GM21717 (cell line): ENCODE results near the gene DHX30.
"Not testable (repeated sequence)": the region's sequence is repeated elsewhere in the genome, so short reads cannot be mapped to it uniquely, and the experiment has no call there.

ENCODE experiments used
- ATAC-seq: cut with Tn5 transposase; IDR thresholded peaks from one replicate; pipeline ENCODE4 v1.9.1; 2021; ENCODE audit warnings: mild to moderate bottlenecking, moderate library complexity; ENCODE audit not compliant: unreplicated experiment

Gene DHX30

GRCh38 chr3:47874913-47875312 is 72.0 kb downstream of the DHX30 start:
- no peak for ATAC-seq

DNA sequence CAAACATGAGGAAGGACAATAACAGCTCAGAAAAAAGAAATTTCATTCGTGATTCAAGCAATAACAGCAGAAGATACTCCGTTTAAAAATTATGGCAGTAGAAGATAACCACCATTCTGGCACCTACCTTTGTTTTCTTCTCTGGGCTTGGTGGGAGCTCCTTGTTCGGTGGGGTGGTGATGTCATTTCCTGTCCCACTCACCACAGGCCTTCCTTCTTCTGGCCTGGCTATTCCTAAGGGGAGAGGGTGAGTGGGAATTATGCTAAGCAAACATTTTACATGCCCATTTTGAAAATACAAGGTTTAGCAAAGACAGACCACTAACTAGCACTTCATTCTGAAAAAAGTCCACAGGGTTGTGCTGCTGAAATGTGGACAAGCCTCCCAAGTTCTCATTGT is 74.4 kb downstream of the DHX30 start:
- ATAC-seq: no peak

DNA sequence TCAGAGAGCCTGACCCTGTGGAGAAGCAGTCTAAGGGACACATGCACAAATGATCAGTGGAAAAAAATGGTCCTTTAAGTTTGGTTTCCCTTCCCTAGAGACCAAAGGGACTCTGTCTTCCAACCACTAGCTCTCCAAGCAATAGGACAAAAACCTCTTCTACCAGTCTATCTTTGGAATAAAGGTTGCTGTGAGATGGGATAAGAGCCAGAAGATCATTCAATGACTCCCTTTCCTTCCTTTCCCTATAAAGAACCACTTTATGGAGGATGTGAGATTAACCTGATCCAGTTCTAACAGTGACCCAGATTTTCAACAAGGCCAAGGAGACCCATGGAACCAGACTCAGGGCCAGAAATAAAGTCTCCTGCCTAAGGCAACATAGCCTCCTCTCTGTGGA is 74.8 kb downstream of the DHX30 start:
- ATAC-seq: no peak

DNA sequence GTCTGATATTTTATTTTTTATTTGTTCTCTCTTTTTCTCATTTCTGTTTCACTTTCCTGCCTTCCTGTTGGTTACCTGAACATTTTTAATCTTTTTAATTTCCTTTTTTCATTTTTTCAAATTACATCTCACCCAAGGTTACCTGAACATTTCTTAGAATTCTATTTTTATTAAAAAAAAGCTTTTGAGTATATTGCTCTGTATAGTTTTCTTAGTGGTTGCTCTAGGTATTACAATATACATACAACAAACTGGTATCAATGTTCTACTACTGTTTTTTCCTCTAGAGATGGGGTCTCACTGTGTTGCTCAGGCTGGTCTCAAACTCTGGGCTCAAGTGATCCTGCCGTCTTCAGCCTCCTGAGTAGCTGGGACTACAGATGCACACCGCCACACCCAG is 79.4 kb downstream of the DHX30 start:
- no peak for ATAC-seq

DNA sequence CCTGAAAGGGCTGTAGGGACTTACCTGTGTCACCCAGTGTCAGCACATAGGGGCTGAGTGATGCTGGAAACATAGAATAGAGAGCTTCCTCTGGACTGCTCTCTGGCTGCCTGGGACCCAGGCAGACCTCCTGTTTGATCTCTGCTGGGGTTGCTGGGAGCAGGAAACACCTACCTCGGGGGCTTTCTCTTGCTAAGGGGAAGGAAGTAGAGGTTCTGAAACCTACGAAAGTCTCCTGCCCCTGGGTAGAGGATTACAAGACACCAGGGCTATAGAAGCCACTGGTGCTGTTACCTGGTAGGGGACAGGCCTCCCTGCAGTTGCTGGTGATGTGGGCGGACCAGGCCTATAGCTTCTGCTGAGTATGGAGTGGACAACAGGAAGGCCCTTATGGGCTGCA is 81.7 kb downstream of the DHX30 start:
- ATAC-seq: no peak

DNA sequence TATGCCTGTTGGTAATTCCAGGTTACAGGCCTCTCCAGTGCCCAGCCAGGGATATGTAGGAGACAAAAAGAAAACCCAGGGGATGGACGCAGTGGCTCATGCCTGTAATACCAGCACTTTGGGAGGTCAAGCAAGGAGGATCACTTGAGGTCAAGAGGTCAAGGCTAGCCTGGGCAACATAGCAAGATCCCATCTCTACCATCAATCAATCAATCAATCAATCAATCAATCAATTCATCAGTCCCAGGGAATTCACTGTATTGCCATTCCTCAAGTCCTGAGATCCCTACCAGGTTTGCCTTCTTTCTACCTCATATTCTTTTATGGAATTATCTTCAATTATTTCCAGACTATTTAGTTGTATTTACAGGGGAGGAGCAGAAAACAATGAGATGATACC is 82.2 kb downstream of the DHX30 start:
- no peak for ATAC-seq

- not testable (repeated sequence) for ATAC-seq
These were observed 85.1 kb downstream of the DHX30 start for GRCh38 chr3:47887991-47888390.

- no peak for ATAC-seq
These were observed 86.2 kb downstream of the DHX30 start for GRCh38 chr3:47888986-47889757.

- ATAC-seq: no peak
These were observed 87.3 kb downstream of the DHX30 start for GRCh38 chr3:47890126-47890827.

- ATAC-seq: no peak
These were observed 88.1 kb downstream of the DHX30 start for GRCh38 chr3:47890828-47891612.

- no peak for ATAC-seq
These were observed 88.7 kb downstream of the DHX30 start for GRCh38 chr3:47891613-47892005.

- no peak for ATAC-seq
These were observed 89.5 kb downstream of the DHX30 start for GRCh38 chr3:47892286-47893040.

- no peak for ATAC-seq
These were observed 92.3 kb downstream of the DHX30 start for GRCh38 chr3:47895241-47895640.

DNA sequence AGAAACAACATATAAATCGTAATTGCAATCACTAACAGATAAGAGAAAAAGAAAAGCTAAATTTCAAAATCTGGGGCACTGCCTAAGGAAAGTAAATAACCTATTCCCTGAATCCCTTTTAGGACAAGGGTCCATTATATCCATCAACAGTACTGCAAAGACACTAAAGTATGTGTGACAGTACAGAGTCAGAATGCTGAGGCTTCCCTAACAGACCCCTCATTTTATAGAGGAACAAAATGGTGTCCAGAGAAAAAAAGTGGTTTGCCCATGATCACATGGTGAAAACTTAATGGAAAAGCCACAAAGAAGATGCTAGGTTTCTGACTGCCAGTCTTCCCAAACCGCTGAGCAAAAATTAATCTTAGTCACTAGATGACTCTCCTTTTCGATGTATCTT is 93.8 kb downstream of the DHX30 start:
- ATAC-seq: no peak

GRCh38 chr3:47897954-47898353 is 95.0 kb downstream of the DHX30 start:
- no peak for ATAC-seq

DNA sequence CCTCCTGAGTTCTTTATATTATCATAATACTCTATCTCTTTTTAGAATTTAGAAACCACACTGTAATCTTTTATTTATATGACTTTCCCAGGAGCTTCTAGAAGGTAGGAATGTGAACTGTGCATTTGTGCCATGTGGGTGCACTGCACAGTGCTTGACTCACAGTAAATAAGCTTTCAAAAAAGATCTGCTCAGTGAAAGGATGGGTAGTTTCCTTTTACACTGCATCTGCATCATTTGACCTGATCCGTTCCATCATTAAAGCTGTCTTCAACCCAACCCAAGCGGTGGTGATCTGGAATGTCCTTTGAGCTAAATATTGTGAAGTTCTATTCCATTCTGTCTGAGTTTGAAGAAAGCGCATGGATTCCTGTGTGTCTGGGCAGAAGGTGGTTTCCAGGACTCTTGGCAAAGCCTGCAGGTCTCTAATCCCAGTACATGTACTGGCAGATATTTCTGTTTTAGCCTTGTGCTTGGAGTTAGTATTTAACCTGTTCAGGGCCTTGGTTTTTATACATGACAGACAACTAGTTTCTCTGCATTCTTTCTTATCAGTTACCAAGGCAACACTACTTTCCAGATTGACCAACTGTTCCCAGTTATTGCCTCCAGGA is 96.7 kb downstream of the DHX30 start:
- ATAC-seq: no peak
